GM11168 (cell line): ENCODE measurements around the gene RAPGEF1.
"Not testable (repeated sequence)": the region's sequence is repeated elsewhere in the genome, so short reads cannot be mapped to it uniquely, and the experiment has no call there.

Source experiments
- in situ Hi-C: fragments of 300-500 bp; cut with MboI; formaldehyde crosslinking; loops from one replicate; pipeline ENCODE4 v1.12.0; 2022; ENCODE audit warnings: low sequenced_read_pairs; ENCODE audit not compliant: unreplicated experiment

The RAPGEF1 gene

DNA sequence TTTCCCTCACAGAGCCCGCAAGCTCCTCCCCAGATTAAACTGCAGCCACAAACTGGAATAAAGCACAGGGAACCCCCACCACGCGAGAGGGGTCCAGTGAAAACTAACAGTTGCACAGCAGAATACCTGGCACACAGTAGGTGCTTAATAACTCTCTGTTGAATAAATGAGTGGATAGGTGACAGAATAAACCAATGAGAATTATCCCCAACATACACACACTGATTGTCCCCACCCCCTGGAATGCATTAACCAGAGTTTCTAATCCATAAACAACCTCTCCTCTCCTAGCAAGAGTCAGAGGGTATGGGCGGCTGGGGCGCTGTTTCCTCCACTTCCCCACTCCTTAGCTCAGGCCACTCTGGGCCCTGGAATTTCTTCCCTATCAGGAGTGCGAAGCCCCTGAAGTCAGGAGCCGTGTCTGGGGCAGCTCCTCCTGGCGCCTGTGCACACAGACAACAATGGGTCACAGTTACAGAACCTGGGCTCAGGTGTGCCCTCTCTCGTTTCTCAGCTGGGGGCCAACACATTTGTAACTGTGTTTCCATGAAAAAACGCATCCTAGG, 27.6 kb downstream of the RAPGEF1 start:
- in situ Hi-C loops = no loop called here

DNA sequence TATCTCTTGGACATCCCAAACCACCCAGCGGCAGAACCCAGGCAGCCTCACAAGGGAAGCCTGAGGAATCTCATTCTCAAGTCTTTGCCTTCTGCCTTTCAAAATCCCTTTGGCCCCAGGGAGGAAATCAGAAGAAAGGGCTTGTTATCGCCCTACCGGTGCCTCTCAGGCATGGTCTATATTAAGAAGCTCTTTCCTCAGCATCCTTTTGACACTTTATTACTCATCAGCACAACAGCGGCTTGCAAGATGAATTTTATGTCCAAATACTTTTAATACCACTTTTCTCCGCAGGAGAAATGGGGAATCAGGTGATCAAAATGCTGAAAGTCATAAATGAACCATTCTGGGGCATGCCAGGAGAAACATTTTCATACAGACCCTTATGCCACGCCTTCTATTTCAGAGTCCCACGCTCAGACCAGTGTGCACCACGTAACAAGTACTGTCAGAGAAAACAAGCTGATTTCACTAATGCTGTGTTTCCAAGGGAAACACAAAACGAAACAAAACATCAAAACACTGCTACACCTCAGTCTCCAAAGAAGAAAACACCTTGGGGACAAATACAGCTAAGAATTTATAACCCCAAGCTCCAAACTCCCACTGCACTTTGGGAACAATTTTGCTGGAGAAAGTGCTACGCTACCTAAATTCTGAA, 30.0 kb downstream of the RAPGEF1 start:
- in situ Hi-C loops = no loop called here

DNA sequence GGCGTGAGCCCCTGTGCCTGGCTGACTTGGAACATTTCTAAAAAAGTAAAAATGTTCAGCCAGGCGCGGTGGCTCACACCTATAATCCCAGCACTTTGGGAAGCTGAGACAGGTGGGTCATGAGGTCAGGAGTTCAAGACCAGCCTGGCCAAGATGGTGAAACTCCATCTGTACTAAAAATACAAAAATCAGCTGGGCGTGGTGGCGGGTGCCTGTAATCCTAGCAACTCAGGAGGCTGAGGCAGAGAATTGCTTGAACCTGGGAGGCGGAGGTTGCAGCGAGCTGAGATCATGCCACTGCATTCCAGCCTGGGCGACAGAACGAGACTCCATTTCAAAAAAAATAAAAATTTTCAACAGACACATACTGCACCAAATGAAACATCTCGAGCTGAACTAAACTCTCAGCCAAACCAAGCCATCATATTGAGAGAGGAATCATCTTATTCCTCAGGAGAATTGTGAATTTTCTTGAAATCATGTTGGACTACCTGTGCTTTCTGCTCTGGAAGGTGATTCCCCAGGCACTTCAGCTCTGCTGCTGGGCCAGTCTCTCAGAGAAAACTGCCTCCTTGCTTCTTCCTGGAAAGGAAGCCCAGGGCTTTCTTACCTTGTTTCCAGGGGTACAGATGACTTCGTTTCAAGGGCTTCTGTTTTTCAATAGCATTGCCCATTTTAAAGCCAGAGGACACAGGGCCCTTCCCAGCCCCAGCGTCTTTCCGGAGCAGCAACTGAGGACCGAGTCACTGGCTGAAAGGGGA, 30.7 kb downstream of the RAPGEF1 start:
- in situ Hi-C loops = not testable (repeated sequence)

DNA sequence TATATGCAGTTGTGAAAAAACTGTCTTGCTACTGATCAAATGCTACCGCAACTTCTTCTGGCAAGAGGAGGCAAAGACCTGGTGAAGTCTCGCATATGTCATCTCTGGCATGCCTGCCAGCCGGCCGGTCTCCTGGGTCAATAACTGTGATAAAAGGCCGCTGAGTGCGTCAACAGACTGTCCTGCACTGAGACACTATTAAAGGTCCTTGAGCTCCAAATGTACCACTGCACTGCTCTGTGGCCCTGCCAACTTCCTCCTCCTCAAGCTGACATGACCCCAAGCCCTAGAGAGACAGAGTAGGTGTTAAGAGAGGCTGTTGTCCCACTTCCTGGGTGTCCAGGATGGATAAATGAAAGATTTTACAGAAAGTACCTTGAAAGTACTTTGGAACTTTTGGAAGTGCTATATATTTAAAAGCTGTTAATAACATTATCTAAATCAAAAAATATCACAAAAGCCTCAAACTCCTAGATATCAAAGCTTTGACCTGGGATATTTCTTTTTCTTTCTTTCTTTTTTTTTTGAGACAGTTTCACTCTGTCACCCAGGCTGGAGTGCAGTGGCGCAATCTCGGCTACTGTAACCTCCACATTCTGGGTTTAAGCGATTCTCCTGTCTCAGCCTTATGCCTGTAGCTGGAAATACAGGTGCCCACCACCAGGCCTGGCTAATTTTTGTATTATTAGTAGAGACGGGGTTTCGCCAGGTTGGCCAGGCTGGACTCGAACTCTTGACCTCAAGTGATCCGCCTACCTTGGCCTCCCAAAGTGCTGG, 31.5 kb downstream of the RAPGEF1 start:
- in situ Hi-C loops = no loop called here

DNA sequence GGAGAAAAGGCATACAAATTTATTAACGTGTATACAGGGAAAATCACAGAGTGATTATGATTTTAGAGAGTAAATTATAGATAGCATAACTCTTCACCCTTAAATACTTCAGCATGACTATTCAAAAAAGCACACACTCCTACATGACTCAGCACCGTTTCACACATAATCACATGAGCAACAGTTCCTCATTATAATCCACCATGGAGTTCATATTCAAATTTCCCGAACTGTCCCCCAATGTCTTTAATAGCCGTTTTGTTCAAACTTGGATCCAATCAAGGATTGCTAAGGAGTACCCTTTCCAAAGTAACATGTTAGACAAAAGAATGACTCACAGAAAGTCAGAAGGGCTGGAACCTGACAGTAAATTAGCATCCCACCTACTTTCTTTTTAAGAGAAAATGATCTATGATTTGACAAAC, 32.1 kb downstream of the RAPGEF1 start:
- in situ Hi-C loops = no loop called here

DNA sequence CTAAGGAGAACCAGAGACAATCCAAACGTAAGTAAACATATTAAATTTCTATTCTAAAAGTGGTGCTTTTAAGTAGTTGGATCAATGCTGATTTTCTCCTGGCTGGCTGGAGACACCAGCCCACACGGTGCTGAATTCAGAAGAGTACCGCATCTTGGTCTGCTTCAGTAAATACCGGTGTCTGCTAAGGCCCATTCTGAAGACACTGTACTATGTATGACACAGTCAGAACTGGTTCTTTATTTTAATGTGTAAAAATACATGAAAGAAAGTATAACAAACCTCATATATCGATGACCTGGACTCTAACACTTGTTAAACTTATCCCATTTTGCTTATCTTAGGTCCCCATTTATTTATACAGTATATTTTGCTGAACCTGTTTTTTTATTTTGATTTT, 32.8 kb downstream of the RAPGEF1 start:
- in situ Hi-C loops = no loop called here

DNA sequence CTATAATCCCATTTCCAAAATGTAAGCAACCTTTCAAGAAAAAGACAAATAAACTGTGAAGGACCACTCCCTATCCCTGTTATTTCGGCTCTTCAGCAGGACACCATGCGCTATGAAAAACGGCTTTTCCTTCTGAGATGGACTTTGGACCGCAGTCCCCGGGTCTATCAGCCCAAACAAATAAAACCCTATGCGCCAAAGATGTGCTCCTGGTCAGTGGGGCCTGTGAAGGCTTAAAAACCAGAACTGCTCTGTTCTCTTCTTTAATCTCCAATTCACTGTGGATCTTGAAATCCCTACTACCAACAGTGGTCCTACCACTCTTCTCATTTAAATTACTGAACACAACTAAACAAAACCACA, 33.3 kb downstream of the RAPGEF1 start:
- in situ Hi-C loops = no loop called here

- in situ Hi-C loops = no loop called here
These were observed 34.9 kb downstream of the RAPGEF1 start for GRCh38 chr9:131704988-131705387.

GRCh38 chr9:131704141-131704983, 35.5 kb downstream of the RAPGEF1 start:
- in situ Hi-C loops = no loop called here

- in situ Hi-C loops = no loop called here
These were observed 36.2 kb downstream of the RAPGEF1 start for GRCh38 chr9:131703697-131704096.

- in situ Hi-C loops = no loop called here
These were observed 37.0 kb downstream of the RAPGEF1 start for GRCh38 chr9:131702911-131703310.

GRCh38 chr9:131701789-131702337, 38.0 kb downstream of the RAPGEF1 start:
- in situ Hi-C loops = no loop called here

DNA sequence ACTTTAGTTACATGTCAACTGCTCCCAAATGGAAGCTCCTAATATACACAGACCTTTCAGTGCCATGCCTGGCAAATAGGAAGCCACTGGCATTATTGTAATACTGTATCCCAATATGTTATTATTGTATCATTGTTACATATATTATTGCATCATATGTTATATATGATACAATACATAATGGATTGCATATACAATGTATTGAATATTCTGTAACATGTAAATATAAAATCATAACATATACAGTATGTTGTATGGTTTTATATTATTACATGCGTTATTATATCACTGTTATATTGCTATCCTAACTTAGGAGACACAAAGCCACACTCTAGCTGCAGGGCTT, 38.5 kb downstream of the RAPGEF1 start:
- in situ Hi-C loops = no loop called here

DNA sequence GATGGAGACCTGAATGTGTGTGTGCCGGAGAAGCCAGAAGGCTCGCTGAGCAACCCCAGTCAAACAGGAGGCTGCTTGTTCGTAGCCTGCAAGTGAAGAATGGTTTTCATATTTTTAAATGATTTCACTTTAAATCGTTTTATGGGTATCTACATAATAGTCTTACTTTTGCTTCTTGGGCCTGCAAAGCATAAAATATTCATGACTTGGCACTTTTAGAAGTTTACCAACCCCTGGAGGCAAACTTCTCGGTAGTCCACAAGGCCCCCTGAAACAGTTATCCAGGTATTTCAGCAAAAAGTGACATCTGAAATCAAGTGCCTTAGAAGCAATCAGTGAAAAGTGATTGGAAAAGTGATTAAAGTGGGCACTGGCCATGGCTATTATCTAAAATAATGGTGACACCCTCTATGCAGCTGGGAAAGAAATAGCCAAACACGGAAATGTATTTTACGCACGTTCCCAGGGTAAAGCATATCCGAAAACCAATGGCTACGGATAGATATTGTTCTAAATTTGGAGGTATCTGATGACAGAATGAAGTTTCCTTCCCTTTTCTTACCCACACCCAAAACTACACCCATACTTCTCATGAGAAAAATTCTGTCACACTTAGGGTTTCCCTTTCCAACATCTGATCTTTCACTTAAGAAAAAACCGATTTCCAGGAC, 39.0 kb downstream of the RAPGEF1 start:
- in situ Hi-C loops = no loop called here

GRCh38 chr9:131700076-131700475, 39.8 kb downstream of the RAPGEF1 start:
- in situ Hi-C loops = no loop called here

DNA sequence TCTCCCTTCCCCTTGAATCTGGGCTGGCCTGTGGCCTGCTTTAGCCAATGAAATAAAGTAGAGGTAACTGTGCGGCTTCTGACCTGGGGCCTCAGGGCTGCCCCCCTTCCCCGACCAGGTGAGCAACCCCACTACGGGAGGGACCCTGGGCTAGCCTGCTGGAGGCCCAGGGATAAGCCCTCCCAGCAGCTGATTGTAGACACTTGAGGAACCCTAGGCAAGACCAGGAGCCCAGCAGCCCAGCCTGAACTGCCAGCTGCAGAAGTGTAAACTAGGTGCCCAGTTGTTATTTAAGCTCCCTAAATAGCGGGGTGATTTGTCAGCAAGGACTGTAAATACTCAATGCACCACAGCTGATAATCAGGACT, 41.3 kb downstream of the RAPGEF1 start:
- in situ Hi-C loops = no loop called here

DNA sequence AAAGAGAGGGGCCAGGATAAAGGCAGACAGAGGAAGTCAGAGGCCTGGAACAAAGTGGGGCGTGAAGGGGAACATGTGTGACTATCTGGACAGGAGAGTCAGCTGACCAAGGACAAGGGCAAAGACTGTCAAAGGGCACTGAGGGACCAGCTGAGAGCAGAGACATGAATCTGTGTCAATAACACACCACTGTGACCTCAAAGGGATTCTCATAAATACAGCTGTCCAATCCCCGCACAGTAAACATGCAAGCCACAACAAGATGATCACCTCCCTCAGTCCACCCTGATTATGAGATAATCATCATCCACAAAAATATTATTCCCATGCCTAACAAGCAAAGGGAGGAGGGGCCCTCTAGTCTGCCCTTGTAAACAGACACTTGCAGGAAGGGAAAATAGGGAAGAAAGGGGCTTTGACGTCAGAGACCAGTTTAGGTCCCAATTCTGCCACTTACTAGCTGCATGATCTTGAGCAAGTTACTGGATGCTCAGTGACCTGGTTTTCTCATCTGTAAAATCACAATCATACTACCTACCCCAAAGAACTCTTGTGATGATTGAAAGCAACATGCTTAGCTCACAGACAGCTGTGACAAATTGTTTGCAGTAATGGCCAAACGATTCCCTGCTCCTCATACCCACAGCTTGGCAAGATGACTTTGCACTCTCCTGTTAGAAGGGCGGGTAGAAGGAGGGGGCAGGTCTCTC, 41.8 kb downstream of the RAPGEF1 start:
- in situ Hi-C loops = no loop called here

GRCh38 chr9:131697097-131697496, 42.8 kb downstream of the RAPGEF1 start:
- in situ Hi-C loops = no loop called here
